ENCODE measurements around the gene FHIT. TPM values are rescaled to one million over a fixed set of nuclear protein-coding genes. Genes with fewer than 3 reads are reported as not detected.

The FHIT gene
- total and polyA plus RNA-seq, 2 of the 4 experiments (the other 2 are of a cell fraction) = 0.07 TPM; not detected in 1

DNA sequence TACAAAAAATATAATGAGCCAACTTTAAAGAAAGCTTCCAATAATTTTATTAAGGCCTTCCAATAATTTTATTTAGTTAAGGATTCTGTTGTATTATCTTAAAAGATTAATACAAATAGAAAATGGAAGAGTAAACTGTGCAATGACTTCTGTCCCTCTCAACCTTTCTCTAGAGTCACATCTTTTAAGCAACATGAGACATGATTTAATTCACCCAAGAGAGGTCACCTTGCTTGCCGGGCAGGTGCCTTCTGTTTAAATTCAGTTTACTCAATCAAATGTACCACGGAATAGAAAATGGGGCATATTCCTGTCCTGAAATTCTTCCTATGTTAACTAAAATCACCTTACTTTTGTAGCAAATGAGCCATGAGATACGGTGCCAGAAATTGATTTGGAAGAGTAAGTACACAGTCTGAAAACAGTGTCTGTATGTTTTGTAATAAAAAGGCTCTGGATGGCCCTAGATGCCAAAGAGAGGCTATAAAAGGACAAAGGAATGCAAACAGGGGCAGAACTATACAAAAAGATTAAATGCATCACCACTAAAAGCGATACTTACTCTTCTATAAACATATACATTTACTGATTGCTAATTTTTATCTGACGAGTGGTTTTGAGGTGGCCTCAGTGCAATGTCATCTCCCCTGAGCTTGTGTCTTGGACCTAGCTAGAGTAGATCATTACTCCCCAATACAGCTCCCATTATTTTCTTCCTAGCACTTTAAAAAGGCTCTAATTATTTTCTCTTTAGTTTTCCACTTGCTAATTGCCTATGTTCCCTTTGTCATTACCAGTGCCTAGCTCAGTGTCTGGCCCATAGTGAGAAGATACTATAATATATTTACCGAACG lies 134.0 kb downstream of the FHIT start:
- BruUV-seq (replicated peaks) = no TSS peak
- Histone ChIP-seq H3K14ac (replicated peaks; ENCODE audit: low read depth, low read length) (no peak overlapping the region), H3K9me1 (ENCODE audit: insufficient read depth, low read length) (no peaks in the 10 kb centered on the region), H3K56ac (ENCODE audit: extremely low read depth, insufficient read depth, low read length) (no peak overlapping the region), H2BK5ac (ENCODE audit: low read depth, low read length, poor library complexity, severe bottlenecking) (no peak overlapping the region), H2BK20ac (ENCODE audit: low read depth, low read length) (no peak overlapping the region), H2BK120ac (ENCODE audit: low read depth, low read length) (no peak overlapping the region), H3K4me3 (ENCODE audit: insufficient read depth, low read depth, low read length) (no peak overlapping the region), H3K4me1 (ENCODE audit: control insufficient read depth, insufficient read depth, low read length) (no peaks in the 10 kb centered on the region), H3K79me1 (ENCODE audit: low read depth in 1 of 2, low read length in 2 of 2) (no peaks in the 10 kb centered on the region), H3K23ac (ENCODE audit: low read depth, low read length) (no peak overlapping the region), H2AK9ac (replicated peaks; ENCODE audit: low read depth, low read length, poor library complexity) (no peak overlapping the region), H3K4me2 (ENCODE audit: low read depth, low read length) (no peak overlapping the region), H4K20me1 (ENCODE audit: insufficient read depth, low read length) (no peaks in the 10 kb centered on the region), H4K8ac (ENCODE audit: low read depth in 2 of 2, low read length in 2 of 2) (no peak overlapping the region), H3K18ac (ENCODE audit: low read depth, low read length) (no peak overlapping the region), H4K5ac (ENCODE audit: low read depth, low read length) (no peak overlapping the region), H4K91ac (ENCODE audit: insufficient read depth, low read depth, low read length) (no peak overlapping the region), H2AFZ (replicated peaks; ENCODE audit: low read length, poor library complexity) (no peak overlapping the region), H2BK15ac (ENCODE audit: low read depth, low read length) (no peak overlapping the region), H3K36me3 (ENCODE audit: control insufficient read depth, insufficient read depth, low read length) (no peaks in the 10 kb centered on the region), H2AK5ac (ENCODE audit: low read depth, low read length) (no peak overlapping the region), H3K27ac (ENCODE audit: insufficient read depth, low read length) (no peak overlapping the region), H3K9me3 (ENCODE audit: control insufficient read depth, insufficient read depth, low read length) (peaks cover 6% of the 10 kb centered on the region), H3K27me3 (ENCODE audit: control insufficient read depth, insufficient read depth, low read length) (no peaks in the 10 kb centered on the region), H3K9ac (ENCODE audit: low read depth, low read length) (no peak overlapping the region), H3K4ac (ENCODE audit: low read depth, low read length) (no peak overlapping the region)
- in situ Hi-C loops (cut with MboI; ENCODE audit: low sequenced_read_pairs) (no loop called here), dilution Hi-C loops (cut with HindIII; ENCODE audit: low sequenced_read_pairs, unreplicated experiment) (no loop called here), intact Hi-C loops (cut with micrococcal nuclease) (no loop called here)
- ChIA-PET CTCF (no interaction called here), POLR2A (ENCODE audit: unreplicated experiment) (no interaction called here)
- TF ChIP-seq FOS (IDR thresholded peaks at IDR 0.05; ENCODE audit: low read depth, low read length) (no peak), NFE2L2 (IDR thresholded peaks at IDR 0.05; ENCODE audit: low read depth, low read length) (no peak), MXI1 (IDR thresholded peaks at IDR 0.05; ENCODE audit: borderline replicate concordance, low read depth, low read length) (no peak), CTCF (conservative IDR thresholded peaks at IDR 0.05; ENCODE audit: low read depth, low read length) (no peak), RAD21 (IDR thresholded peaks at IDR 0.05; ENCODE audit: low read length) (no peak)
- no CpG with 5 or more reads among the region's 7 CpGs for WGBS, 2 experiments (ENCODE audit: extremely low coverage in 2 of 2, insufficient read length in 1 of 2)
- no peak for DNase-seq
- ATAC-seq (ENCODE audit: low read depth) = no peak
